Epithelial cell of proximal tubule (primary cell): ENCODE results near the gene AGBL1. TPM values are rescaled to one million over a fixed set of nuclear protein-coding genes. Genes with fewer than 3 reads are reported as not detected.

ENCODE experiments used
- DNase-seq: peaks from one replicate; pipeline ENCODE4 v3.0.0-alpha.2; 2011; ENCODE audit warnings: low read depth
- H3K4me3 ChIP-seq: 2 replicates; pipeline ENCODE4 v1.5.1; 2011; ENCODE audit warnings: low read depth, mild to moderate bottlenecking, low read length
- CTCF ChIP-seq: conservative IDR thresholded peaks from 2 replicates; pipeline ENCODE4 v1.5.1; 2012; ENCODE audit warnings: low read depth, mild to moderate bottlenecking, low read length
- total RNA-seq: library from RNA; depleted of rRNA; stranded (reverse); fragments of >200 nt; gene quantifications from 2 replicates; pipeline ENCODE4 v1.2.3, GENCODE V29; 2015

AGBL1 gene
- total RNA-seq, 1 donor from 2014 or later, result not detected

DNA sequence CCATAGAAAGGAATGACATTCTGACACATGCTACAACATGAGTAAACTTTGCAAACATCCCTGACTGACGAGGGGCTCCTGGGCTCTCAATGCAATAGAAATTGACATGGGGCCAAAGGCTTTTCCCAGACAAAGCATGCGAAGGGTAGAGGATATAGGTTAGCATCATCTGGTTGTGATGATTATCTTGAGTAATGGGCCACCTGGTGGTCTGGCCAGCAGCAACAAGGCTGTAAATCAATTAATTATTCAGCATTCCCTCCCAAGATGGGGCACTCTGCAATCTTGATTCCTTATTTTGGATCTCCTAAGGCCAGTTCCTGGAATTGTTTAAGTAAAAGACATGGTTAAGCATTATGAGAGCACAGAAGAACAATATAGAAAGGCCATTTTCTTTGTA, 99.2 kb downstream of the AGBL1 start:
- no peak for DNase-seq
- no peak overlapping the region for H3K4me3 ChIP-seq
- TF ChIP-seq CTCF, result no peak

- no peak overlapping the region for H3K4me3 ChIP-seq
- DNase-seq, result no peak
- TF ChIP-seq CTCF, result no peak
These were observed 104.2 kb downstream of the AGBL1 start for GRCh38 chr15:86183596-86184491.

- no peak for DNase-seq
- no peak for TF ChIP-seq CTCF
- no peak overlapping the region for H3K4me3 ChIP-seq
These were observed 114.2 kb downstream of the AGBL1 start for GRCh38 chr15:86193716-86194380.

- TF ChIP-seq CTCF, result no peak
- no peak overlapping the region for H3K4me3 ChIP-seq
- DNase-seq, result no peak
These were observed 118.1 kb downstream of the AGBL1 start for GRCh38 chr15:86197770-86198169.

DNA sequence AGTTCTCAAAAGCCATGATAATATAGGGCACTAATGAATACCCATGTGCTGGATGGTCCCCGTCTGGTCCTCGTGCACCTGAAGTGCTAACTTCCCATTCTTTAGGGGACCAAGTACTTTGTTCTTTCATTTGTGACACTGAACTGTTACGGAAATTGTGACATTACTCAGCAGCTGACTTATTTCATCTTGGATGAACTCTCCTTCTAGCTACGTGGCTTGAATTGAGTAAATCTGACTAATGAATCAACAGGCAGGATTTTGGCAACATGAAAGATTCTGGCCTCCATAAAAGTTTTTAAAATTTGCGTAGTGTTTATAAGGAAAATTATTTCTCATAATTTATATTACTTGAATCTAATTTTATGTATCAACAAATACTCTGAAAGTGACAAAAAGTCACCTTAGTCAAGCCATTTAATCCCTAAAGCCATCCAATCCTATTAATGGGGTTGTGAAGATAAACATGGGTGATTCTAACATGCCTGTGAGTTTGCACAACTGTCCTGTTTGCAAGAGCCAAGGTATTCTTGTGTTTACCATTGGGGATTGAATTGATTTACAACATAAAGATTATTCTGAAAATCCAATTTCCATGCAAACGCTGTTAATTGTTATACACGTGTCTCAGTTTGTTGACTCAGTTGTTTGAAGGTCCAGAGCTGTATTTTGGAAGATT, 119.9 kb downstream of the AGBL1 start:
- no peak for DNase-seq
- TF ChIP-seq CTCF, result no peak
- no peak overlapping the region for H3K4me3 ChIP-seq

DNA sequence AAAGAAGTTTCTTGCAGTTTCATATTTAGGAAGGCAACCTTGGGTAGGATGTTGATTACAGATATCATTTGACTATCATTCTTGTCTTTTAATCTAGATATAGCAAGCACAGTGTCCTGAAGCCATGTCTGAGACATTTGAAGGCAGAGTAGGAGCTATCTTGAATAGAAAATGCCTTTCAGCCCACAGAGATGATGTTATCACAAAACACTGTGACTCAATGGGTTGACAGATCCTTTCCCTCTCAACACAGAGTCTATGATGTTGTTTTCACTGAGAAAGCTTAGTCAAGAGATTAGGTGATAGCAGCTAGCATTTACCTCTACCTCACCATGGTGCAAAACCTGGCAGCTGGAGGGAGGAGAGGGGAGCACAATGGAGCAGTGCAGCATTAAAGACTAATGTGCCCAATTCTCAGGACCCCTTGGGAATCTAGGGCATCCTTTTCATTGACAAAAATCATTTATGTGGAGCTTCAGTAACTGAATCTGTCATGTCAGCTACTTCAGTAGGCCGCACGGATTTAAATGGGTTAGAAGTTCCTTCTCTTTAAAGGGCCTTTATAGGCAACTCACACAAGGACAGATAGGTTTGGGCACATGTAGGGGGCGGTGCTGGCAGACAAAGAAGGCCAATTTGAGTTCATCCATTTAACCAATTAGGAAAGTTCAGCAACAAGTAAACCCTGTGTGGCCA, 121.8 kb downstream of the AGBL1 start:
- no peak for TF ChIP-seq CTCF
- no peak overlapping the region for H3K4me3 ChIP-seq
- no peak for DNase-seq
